ENCODE measurements around the gene SLC6A3. TPM values are rescaled to one million over a fixed set of nuclear protein-coding genes. Genes with fewer than 3 reads are reported as not detected.
A peak's percentile ranks its signal among the peaks of the same experiment; 100 is the strongest.

SLC6A3 gene
- total RNA-seq, 5 donors from 2014 or later (not counting 1 experiment from before 2014, with no cell fraction given), result 0.22 TPM; not detected in 4

- 56% methylated on average over 8 of the region's 14 CpGs for WGBS (ENCODE audit: insufficient coverage)
- peak overlapping the region; percentile 56 for H3K27ac ChIP-seq (ENCODE audit: low read length)
- peaks cover 15 to 67% of the 10 kb centered on the region in 2 donors for H3K36me3 ChIP-seq (ENCODE audit: control insufficient read depth in 2 of 2, extremely low read depth in 1 of 2, insufficient read depth in 1 of 2, low read length in 1 of 2)
- CTCF ChIA-PET, result no interaction called here
- DNase-seq (peak in 2 of 35 experiments; percentile 10 to 57), ATAC-seq (replicated peaks in 1 of 4) (peak; percentile 32 to 69 (median 48))
- Mint-ChIP-seq H3K27ac (peak overlapping the region; percentile 32 to 34), H3K27me3 (no peaks in the 10 kb centered on the region), H3K4me3 (no peak overlapping the region), H3K9me3 (no peaks in the 10 kb centered on the region), H3K36me3 (peaks cover 26% of the 10 kb centered on the region), H3K4me1 (peaks cover 0 to 27% (median 16%) of the 10 kb centered on the region in 3 donors)
- no peaks in the 10 kb centered on the region for H3K27me3 ChIP-seq (replicated peaks in 1 of 2; ENCODE audit: control insufficient read depth in 2 of 2, extremely low read depth in 1 of 2, insufficient read depth in 2 of 2, low read length in 1 of 2)
- no peak overlapping the region for H3K4me3 ChIP-seq (ENCODE audit: control insufficient read depth in 1 of 2, extremely low read depth in 1 of 2, low read length in 1 of 2)
- H3K4me1 ChIP-seq (ENCODE audit: control insufficient read depth in 1 of 2, extremely low read depth in 1 of 2, insufficient read depth in 2 of 2, low read length in 2 of 2), result peaks cover 2 to 51% of the 10 kb centered on the region in 2 experiments
- POLR2A ChIA-PET, result no interaction called here
- no peaks in the 10 kb centered on the region for H3K9me3 ChIP-seq
These were observed 43.8 kb upstream of the SLC6A3 start for GRCh38 chr5:1488882-1489680.

- H3K27ac Mint-ChIP-seq, result no peak overlapping the region
These were observed 42.0 kb upstream of the SLC6A3 start for GRCh38 chr5:1487079-1487764.

DNA sequence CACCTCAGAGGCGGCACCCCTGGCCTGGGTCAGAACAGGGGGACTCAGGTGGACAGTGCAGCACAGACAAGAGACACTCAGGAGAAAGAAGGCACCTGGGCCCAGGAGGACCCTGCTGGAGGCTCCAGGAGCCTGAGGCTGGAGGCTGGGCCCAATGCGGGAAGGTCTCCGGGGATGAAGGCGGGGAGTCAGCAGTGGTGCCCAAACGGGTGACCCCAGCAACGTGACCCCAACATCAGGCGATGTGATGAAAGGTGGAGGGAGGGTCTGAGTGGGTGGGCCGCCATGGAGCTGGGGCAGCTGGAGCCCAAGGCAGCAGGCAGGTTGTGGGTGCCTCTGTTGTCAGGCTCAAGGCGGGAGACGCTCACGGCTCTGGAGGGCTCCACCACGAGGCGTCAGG lies 41.0 kb upstream of the SLC6A3 start:
- Mint-ChIP-seq H3K27ac (no peak overlapping the region), H3K4me3 (no peak overlapping the region), H3K36me3 (peaks cover 23% of the 10 kb centered on the region), H3K4me1 (peaks cover 5 to 20% (median 6%) of the 10 kb centered on the region in 3 donors), H3K9me3 (no peaks in the 10 kb centered on the region), H3K27me3 (no peaks in the 10 kb centered on the region)
- H3K27me3 ChIP-seq (replicated peaks in 1 of 2; ENCODE audit: control insufficient read depth in 2 of 2, extremely low read depth in 1 of 2, insufficient read depth in 2 of 2, low read length in 1 of 2), result no peaks in the 10 kb centered on the region
- H3K36me3 ChIP-seq (ENCODE audit: control insufficient read depth in 2 of 2, extremely low read depth in 1 of 2, insufficient read depth in 1 of 2, low read length in 1 of 2), result peaks cover 17 to 51% of the 10 kb centered on the region in 2 donors
- no peaks in the 10 kb centered on the region for H3K9me3 ChIP-seq
- H3K4me1 ChIP-seq (ENCODE audit: control insufficient read depth in 1 of 2, extremely low read depth in 1 of 2, insufficient read depth in 2 of 2, low read length in 2 of 2), result peaks cover 0 to 28% of the 10 kb centered on the region in 2 experiments
- ATAC-seq (replicated peaks in 1 of 4) (no peak), DNase-seq (no peak)
- 89% methylated on average over 5 of the region's 13 CpGs for WGBS (ENCODE audit: insufficient coverage)
- H3K4me3 ChIP-seq (ENCODE audit: control insufficient read depth in 1 of 2, extremely low read depth in 1 of 2, low read length in 1 of 2), result no peak overlapping the region
- CTCF ChIA-PET, result interaction anchor here in 1 of 2 donors (0.9 kb wide), 1 partner anchor 156 kb away, joined by 3 read pairs; no protein-coding TSS in a partner anchor
- POLR2A ChIA-PET, result no interaction called here
- H3K27ac ChIP-seq (ENCODE audit: low read length), result no peak overlapping the region

More at GRCh38 chr5:1487079-1487764, 42.0 kb upstream of the SLC6A3 start:
- H3K4me1 ChIP-seq (ENCODE audit: control insufficient read depth in 1 of 2, extremely low read depth in 1 of 2, insufficient read depth in 2 of 2, low read length in 2 of 2), result peaks cover 0 to 33% of the 10 kb centered on the region in 2 experiments
- H3K4me3 Mint-ChIP-seq, result no peak overlapping the region
- H3K9me3 Mint-ChIP-seq, result no peaks in the 10 kb centered on the region
- H3K36me3 Mint-ChIP-seq, result peaks cover 21% of the 10 kb centered on the region
- ATAC-seq (replicated peaks in 1 of 4) (no peak), DNase-seq (no peak)
- H3K4me3 ChIP-seq (ENCODE audit: control insufficient read depth in 1 of 2, extremely low read depth in 1 of 2, low read length in 1 of 2), result no peak overlapping the region
- WGBS (ENCODE audit: insufficient coverage), result 85% methylated on average over 22 of the region's 27 CpGs
- no peaks in the 10 kb centered on the region for H3K9me3 ChIP-seq
- ChIA-PET POLR2A (no interaction called here), CTCF (interaction anchor here in 1 of 2 donors (0.9 kb wide), 1 partner anchor 155 kb away, joined by 3 read pairs; no protein-coding TSS in a partner anchor)
- no peak overlapping the region for H3K27ac ChIP-seq (ENCODE audit: low read length)
- H3K27me3 Mint-ChIP-seq, result no peaks in the 10 kb centered on the region
- peaks cover 0 to 19% (median 7%) of the 10 kb centered on the region in 3 donors for H3K4me1 Mint-ChIP-seq
- H3K36me3 ChIP-seq (ENCODE audit: control insufficient read depth in 2 of 2, extremely low read depth in 1 of 2, insufficient read depth in 1 of 2, low read length in 1 of 2), result peaks cover 18 to 57% of the 10 kb centered on the region in 2 donors
- no peaks in the 10 kb centered on the region for H3K27me3 ChIP-seq (replicated peaks in 1 of 2; ENCODE audit: control insufficient read depth in 2 of 2, extremely low read depth in 1 of 2, insufficient read depth in 2 of 2, low read length in 1 of 2)

DNA sequence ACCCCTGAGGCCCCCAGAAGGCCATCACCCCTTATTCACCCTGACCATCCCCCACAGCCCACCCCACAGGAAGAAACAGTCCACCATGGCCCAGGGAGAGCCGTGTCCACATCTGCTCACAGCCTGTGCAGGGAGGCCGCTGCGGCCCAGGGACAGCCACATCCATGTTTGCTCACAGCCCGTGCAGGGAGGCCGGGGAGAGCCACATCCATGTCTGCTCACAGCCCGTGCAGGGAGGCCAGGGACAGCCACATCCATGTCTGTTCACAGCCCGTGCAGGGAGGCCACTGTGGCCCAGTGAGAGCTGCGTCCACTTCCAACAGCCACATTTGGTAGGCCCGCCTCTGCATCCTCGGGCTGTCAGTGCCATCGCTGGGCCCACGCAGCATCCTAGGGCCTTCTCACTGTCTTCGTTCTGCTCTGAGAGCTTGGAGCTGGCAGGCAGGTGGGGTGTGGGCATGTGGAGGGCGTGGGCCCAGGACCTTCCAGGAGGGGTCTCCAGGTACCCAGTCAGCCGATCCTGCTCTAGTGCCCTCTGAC lies 40.4 kb upstream of the SLC6A3 start:
- H3K4me3 Mint-ChIP-seq, result no peak overlapping the region
- peaks cover 19% of the 10 kb centered on the region for H3K36me3 Mint-ChIP-seq
- 97% methylated on average over 13 of the region's 15 CpGs for WGBS (ENCODE audit: insufficient coverage)
- CTCF ChIA-PET, result no interaction called here
- peaks cover 15 to 46% of the 10 kb centered on the region in 2 donors for H3K36me3 ChIP-seq (ENCODE audit: control insufficient read depth in 2 of 2, extremely low read depth in 1 of 2, insufficient read depth in 1 of 2, low read length in 1 of 2)
- H3K4me3 ChIP-seq (ENCODE audit: control insufficient read depth in 1 of 2, extremely low read depth in 1 of 2, low read length in 1 of 2), result no peak overlapping the region
- DNase-seq (no peak), ATAC-seq (replicated peaks in 1 of 4) (no peak)
- no peaks in the 10 kb centered on the region for H3K9me3 ChIP-seq
- no peak overlapping the region for H3K27ac ChIP-seq (ENCODE audit: low read length)
- POLR2A ChIA-PET, result no interaction called here
- H3K9me3 Mint-ChIP-seq, result no peaks in the 10 kb centered on the region
- no peaks in the 10 kb centered on the region for H3K27me3 Mint-ChIP-seq
- no peak overlapping the region for H3K27ac Mint-ChIP-seq
- H3K27me3 ChIP-seq (replicated peaks in 1 of 2; ENCODE audit: control insufficient read depth in 2 of 2, extremely low read depth in 1 of 2, insufficient read depth in 2 of 2, low read length in 1 of 2), result no peaks in the 10 kb centered on the region
- H3K4me1 Mint-ChIP-seq, result peaks cover 6 to 18% (median 6%) of the 10 kb centered on the region in 3 donors
- H3K4me1 ChIP-seq (ENCODE audit: control insufficient read depth in 1 of 2, extremely low read depth in 1 of 2, insufficient read depth in 2 of 2, low read length in 2 of 2), result peaks cover 0 to 28% of the 10 kb centered on the region in 2 experiments

DNA sequence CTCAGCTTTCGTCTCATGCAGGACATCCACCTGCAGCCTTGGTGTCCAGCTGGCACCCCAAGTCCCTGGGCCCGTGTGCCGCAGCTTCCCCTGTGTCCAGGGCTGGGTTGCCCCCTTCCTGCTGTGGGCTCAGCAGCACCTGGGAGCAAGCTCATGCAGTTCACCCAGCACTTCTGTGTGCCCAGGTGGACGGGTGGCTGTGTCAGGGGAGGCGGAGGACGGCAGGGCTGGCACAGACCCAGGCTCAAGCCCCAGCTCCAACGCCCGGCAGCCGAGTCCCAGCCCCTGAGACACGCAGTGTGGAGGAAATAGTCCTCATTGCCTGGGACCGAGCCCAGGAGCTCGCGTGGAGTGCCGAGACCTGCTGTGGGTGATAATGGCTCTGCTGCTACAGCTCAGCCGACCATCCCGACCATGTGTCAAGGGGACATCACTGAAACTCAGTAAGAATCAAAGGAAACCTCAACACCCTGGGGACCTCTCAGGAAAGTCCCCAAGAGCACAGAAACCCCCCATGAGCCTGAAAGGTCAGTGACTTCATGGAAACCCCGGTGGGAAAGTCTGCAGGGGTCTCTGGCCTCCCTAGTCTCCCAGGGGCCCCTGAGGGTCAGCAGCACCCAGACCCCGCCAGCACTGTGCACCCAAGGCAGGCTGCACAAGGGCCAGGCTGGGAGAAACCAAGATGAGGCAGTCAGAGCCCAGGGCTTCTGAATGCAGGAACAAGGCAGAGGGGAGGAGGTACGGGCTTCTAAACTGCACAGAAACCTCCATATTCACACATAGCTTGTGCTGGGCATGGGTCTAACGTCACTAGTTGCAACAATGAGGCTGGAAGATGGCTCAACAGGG lies 39.7 kb upstream of the SLC6A3 start:
- POLR2A ChIA-PET, result no interaction called here
- no peak for DNase-seq
- no peaks in the 10 kb centered on the region for H3K27me3 Mint-ChIP-seq
- no peaks in the 10 kb centered on the region for H3K9me3 ChIP-seq
- peaks cover 6 to 21% (median 9%) of the 10 kb centered on the region in 3 donors for H3K4me1 Mint-ChIP-seq
- WGBS (ENCODE audit: insufficient coverage), result 76% methylated on average over 16 of the region's 20 CpGs
- H3K4me1 ChIP-seq (ENCODE audit: control insufficient read depth in 1 of 2, extremely low read depth in 1 of 2, insufficient read depth in 2 of 2, low read length in 2 of 2), result peaks cover 0 to 28% of the 10 kb centered on the region in 2 experiments
- no peak overlapping the region for H3K27ac ChIP-seq (ENCODE audit: low read length)
- no peak for ATAC-seq (replicated peaks in 1 of 4)
- peak overlapping the region in 1 of 2 donors; percentile 49 for H3K27ac Mint-ChIP-seq
- no peak overlapping the region for H3K4me3 Mint-ChIP-seq
- no peaks in the 10 kb centered on the region for H3K9me3 Mint-ChIP-seq
- H3K27me3 ChIP-seq (replicated peaks in 1 of 2; ENCODE audit: control insufficient read depth in 2 of 2, extremely low read depth in 1 of 2, insufficient read depth in 2 of 2, low read length in 1 of 2), result no peaks in the 10 kb centered on the region
- H3K36me3 ChIP-seq (ENCODE audit: control insufficient read depth in 2 of 2, extremely low read depth in 1 of 2, insufficient read depth in 1 of 2, low read length in 1 of 2), result peaks cover 15 to 46% of the 10 kb centered on the region in 2 donors
- H3K36me3 Mint-ChIP-seq, result peaks cover 19% of the 10 kb centered on the region
- H3K4me3 ChIP-seq (ENCODE audit: control insufficient read depth in 1 of 2, extremely low read depth in 1 of 2, low read length in 1 of 2), result no peak overlapping the region
- CTCF ChIA-PET, result no interaction called here
